Mesodermal cell (in vitro differentiated cells): ENCODE measurements around the gene SAC3D1.
A peak's percentile ranks its signal among the peaks of the same experiment; 100 is the strongest.
"Not testable (repeated sequence)": the region's sequence is repeated elsewhere in the genome, so short reads cannot be mapped to it uniquely, and the experiment has no call there.

ENCODE experiments used
- H3K27ac ChIP-seq: 2 replicates; pipeline ENCODE4 v1.7.0; 2013; ENCODE audit warnings: mild to moderate bottlenecking, low read depth, low read length, moderate library complexity; ENCODE audit not compliant: severe bottlenecking
- H3K36me3 ChIP-seq: 2 replicates; pipeline ENCODE4 v1.7.1; 2013; ENCODE audit warnings: mild to moderate bottlenecking, low read length, moderate library complexity; ENCODE audit not compliant: control insufficient read depth, insufficient read depth
- H3K4me1 ChIP-seq: one replicate; pipeline ENCODE4 v1.7.1; 2013; ENCODE audit warnings: mild to moderate bottlenecking, low read length; ENCODE audit not compliant: insufficient read depth, control insufficient read depth, poor library complexity, severe bottlenecking
- H3K4me3 ChIP-seq: 2 replicates; pipeline ENCODE4 v1.7.0; 2013; ENCODE audit warnings: low read length, control low read depth, mild to moderate bottlenecking; ENCODE audit not compliant: insufficient read depth, poor library complexity, severe bottlenecking; ENCODE audit errors: extremely low read depth
- H3K9me3 ChIP-seq: 2 replicates; pipeline ENCODE4 v1.7.1; 2013; ENCODE audit warnings: mild to moderate bottlenecking, low read length, moderate library complexity; ENCODE audit not compliant: control insufficient read depth
- WGBS, 2 experiments: methylation state at CpG; one replicate each; pipeline ENCODE4 v1.1.5; 2013; ENCODE audit warnings: missing lambda C conversion rate in 2 of 2; ENCODE audit not compliant: insufficient coverage in 2 of 2; 5-methylcytosine and 5-hydroxymethylcytosine counted together

The SAC3D1 gene

DNA sequence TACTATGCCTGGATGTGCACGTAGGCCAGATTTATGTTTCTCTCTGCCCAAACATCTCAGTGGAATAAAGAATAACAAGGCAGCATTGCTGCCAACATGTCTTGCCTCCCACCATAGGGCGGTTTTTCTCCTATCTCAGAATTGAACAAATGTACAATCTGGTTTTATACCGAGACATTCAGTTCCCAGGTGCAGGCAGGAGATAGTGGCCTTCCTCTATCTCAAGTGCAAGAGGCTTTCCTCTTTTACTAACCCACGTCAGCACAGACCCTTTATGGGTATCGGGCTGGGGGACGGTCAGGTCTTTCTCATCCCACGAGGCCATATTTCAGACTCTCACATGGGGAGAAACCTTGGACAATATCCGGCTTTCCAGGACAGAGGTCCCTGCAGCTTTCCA, 17.5 kb upstream of the SAC3D1 start:
- not testable (repeated sequence) for H3K4me1 ChIP-seq, H3K4me3 ChIP-seq, H3K27ac ChIP-seq, H3K9me3 ChIP-seq
- peaks cover 18% of the 10 kb centered on the region for H3K36me3 ChIP-seq
- 94 to 97% methylated on average over 5 to 8 of the region's 8 CpGs for WGBS, 2 experiments

DNA sequence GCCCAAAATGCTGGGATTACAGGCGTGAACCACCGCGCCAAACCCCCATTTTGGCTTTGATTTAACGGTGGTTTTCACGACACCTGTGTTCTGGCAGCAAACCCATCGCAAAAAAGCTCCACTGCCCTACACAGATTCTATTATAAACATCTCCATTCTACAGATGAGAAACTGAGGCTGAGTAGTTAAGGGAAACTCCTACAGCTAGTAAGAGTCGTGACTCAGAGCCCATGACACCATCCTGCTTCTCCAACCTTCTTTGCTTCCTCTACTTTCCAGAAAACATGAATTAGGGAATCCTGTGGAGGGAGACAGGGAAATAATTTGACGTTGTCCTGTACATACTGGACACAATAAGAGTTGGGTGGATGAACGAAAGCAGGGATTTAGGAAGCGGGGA, 14.2 kb upstream of the SAC3D1 start:
- peak overlapping the region; percentile 82 for H3K27ac ChIP-seq
- H3K4me3 ChIP-seq = peak overlapping the region; percentile 65
- 71 to 83% methylated on average over 5 to 9 of the region's 10 CpGs for WGBS, 2 experiments

DNA sequence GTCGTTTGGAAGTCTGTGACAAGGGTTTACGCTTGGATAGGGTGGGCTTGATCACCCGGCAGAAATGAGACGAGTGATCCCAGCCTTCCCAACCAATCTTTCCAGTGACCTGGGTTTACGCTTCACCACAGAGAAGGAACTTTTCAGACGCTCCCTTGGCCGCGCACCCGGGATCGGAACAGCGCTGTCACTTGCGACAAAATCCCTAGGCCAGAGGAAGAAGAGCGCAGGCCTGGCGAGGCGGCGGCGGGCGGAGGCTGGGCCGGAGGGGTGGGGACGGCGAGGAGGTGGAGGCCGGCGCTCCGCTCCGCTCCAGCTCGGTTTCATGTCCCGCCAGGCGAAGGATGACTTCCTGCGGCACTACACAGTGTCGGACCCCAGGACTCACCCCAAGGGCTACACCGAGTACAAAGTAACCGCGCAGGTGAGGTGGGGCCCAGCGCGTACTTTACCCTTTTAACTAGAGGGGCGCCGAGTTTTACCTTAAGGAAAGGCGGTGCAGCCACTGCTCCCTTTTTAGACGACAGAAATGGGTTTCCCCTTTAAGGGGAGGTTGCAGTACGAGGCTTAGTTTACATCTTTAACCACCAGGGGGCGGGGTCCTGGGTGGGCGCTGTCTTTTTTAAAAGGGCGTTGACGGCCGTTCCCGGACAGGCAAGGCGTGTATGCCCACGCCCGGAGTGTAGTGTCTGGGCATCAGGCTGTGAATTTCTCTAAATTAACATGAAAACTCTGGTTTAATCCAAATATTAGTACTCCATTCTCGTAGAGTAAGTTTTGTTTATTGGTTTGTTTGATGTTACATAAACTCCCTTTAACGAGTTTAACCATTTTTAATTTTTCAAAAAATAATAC, 13.6 kb upstream of the SAC3D1 start, which contains the start of gene SNX15:
Gene SNX15, plus strand, starts transcription at position 227 of the 855 bp plus-strand sequence. Its CDS starts 99 bp downstream, at position 326.
- peaks cover 7% of the 10 kb centered on the region for H3K36me3 ChIP-seq
- H3K27ac ChIP-seq = peak within 1 kb of the TSS; percentile 82
- peaks cover 4% of the 10 kb centered on the region for H3K4me1 ChIP-seq
- 0 to 1% methylated on average over 37 of the region's 51 CpGs for WGBS, 2 experiments
- H3K9me3 ChIP-seq = no peaks in the 10 kb centered on the region
- peak within 1 kb of the TSS; percentile 65 for H3K4me3 ChIP-seq

More for the DNA sequence above, 14.2 kb upstream of the SAC3D1 start:
- H3K36me3 ChIP-seq = peaks cover 5% of the 10 kb centered on the region
- no peaks in the 10 kb centered on the region for H3K9me3 ChIP-seq
- peaks cover 4% of the 10 kb centered on the region for H3K4me1 ChIP-seq

DNA sequence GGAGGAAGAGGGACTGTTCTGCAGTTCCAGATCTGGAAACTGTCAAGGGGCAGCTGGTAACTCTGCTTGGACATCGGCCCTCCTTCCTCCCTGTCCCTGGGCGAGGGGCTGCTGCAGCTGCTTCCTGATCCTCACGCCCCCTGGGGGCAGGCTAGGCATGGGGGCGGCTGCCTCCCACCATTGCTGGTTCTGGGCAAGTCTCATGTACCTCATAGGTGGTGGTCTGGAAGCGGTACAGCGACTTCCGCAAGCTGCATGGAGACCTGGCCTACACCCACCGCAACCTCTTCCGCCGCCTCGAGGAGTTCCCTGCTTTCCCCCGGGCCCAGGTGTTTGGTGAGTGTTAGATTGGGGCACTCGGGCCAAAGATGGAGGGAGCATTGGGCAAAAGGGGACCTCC, 8.8 kb upstream of the SAC3D1 start:
- H3K9me3 ChIP-seq = no peaks in the 10 kb centered on the region
- no peak overlapping the region for H3K27ac ChIP-seq
- 85% methylated on average over 12 to 13 of the region's 13 CpGs for WGBS, 2 experiments
- H3K4me1 ChIP-seq = no peaks in the 10 kb centered on the region
- no peak overlapping the region for H3K4me3 ChIP-seq
- peaks cover 33% of the 10 kb centered on the region for H3K36me3 ChIP-seq

DNA sequence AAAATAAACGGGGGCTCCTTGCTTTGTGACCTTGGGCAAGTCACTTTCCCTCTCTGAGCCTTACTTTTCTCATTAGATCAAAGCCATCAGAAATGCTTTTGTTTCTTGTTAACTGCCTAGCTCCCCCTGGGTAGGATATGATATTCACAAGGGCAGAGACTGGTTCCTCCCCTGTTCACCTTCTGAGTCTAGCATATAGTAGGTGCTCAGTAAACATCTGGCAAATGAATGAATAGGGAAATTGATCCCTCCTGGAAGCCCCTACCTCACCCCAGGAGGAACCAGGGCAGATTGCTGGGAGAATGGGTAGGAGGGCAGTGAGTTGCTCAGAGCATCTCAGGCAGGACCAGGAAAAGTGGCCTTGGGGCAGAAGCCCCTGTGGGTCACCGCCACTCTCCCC, 6.6 kb upstream of the SAC3D1 start:
- no peak overlapping the region for H3K4me3 ChIP-seq
- H3K27ac ChIP-seq = no peak overlapping the region
- H3K9me3 ChIP-seq = no peaks in the 10 kb centered on the region
- WGBS, 2 experiments = 100% methylated on average over 1 to 2 of the region's 2 CpGs
- H3K4me1 ChIP-seq = no peaks in the 10 kb centered on the region
- H3K36me3 ChIP-seq = peaks cover 43% of the 10 kb centered on the region

DNA sequence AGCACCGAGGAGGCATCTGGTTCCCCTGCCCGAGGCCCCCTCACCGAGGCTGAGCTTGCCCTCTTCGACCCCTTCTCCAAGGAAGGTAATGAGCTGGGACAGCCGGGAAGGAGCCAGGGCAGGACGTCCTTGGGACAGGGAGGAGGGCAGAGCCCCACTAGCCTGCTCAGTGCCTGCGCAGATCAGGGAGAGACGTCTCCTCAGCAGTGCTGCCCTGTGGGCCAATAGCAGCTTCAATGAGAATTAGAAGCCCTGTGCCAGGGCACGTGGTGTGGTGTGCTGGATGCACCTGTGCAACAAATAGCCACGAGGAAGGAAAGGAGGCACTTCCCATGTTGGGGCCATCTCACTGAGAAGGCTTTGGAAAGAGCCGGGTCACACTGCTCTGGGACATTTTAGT, 5.4 kb upstream of the SAC3D1 start:
- 85 to 91% methylated on average over 11 of the region's 11 CpGs for WGBS, 2 experiments
- no peaks in the 10 kb centered on the region for H3K9me3 ChIP-seq
- no peak overlapping the region for H3K27ac ChIP-seq
- H3K4me3 ChIP-seq = no peak overlapping the region
- peaks cover 45% of the 10 kb centered on the region for H3K36me3 ChIP-seq
- no peaks in the 10 kb centered on the region for H3K4me1 ChIP-seq

DNA sequence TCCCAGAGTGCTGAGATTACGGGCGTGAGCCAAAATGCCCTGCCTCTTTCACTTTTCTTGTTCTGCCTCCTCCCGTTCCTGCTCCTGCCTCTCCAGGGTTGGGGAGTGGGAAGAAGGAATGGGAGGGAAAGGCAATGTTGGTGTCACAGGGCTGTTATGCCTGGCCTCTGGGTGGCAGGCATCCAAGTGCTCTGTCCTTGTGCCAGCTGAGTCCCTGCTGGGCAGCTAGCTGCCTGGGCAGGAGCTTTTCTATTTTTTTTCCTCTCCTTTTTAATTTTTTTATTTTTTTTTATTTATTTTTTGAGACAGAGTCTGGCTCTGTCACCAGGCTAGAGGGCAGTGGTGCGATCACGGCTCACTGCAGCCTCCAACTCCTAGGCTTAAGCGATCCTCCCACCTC, 4.1 kb upstream of the SAC3D1 start:
- no peaks in the 10 kb centered on the region for H3K4me1 ChIP-seq
- no peak overlapping the region for H3K27ac ChIP-seq
- H3K9me3 ChIP-seq = no peaks in the 10 kb centered on the region
- H3K4me3 ChIP-seq = no peak overlapping the region
- WGBS, 2 experiments = 100% methylated on average over 3 of the region's 6 CpGs
- H3K36me3 ChIP-seq = peaks cover 43% of the 10 kb centered on the region

DNA sequence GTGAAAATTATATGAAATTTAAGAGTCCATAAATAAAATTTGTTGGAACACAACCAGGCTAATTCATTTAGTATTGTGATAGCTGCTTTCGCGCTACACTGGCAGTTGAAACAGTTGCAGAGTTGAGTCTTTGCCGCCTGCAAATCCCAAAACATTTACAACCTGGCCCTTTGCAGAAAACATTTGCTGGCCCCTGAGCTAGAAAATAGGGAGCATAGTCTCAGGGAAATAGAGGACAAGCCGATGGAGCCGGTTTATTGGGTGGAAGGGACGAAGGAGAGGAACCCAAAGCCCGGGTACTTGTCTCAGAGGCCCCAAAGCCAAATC, 527 bp upstream of the SAC3D1 start:
- Histone ChIP-seq H3K4me1 (peaks cover 11% of the 10 kb centered on the region), H3K9me3 (no peaks in the 10 kb centered on the region), H3K4me3 (peak overlapping the region; percentile 77), H3K27ac (peak overlapping the region; percentile 91), H3K36me3 (peaks cover 36% of the 10 kb centered on the region)
- WGBS, 2 experiments = 0 to 24% methylated on average over 4 to 7 of the region's 7 CpGs

DNA sequence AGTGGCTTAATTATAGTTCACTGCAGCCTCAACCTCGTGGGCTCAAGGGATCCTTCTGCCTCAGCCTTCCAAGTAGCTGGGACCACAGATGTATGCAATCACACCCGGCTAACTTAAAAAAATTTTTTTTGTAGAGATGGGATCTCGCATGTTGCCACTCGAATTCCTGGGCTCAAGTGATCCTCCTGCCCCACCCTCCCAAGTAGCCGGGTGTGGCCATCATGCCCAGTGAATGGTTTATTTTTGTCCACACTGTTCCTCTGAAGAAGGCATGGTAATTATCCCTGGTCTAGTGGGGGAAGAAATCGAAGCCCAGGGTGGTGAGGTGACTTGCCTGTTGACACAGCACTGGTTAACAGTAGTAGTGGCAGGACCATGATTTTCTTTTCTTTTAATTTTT, 1.9 kb downstream of the SAC3D1 start:
- Histone ChIP-seq H3K36me3 (peaks cover 37% of the 10 kb centered on the region), H3K27ac (no peak overlapping the region), H3K9me3 (no peaks in the 10 kb centered on the region), H3K4me3 (no peak overlapping the region), H3K4me1 (peaks cover 11% of the 10 kb centered on the region)
- WGBS, 2 experiments = 91 to 100% methylated on average over 5 to 6 of the region's 6 CpGs

DNA sequence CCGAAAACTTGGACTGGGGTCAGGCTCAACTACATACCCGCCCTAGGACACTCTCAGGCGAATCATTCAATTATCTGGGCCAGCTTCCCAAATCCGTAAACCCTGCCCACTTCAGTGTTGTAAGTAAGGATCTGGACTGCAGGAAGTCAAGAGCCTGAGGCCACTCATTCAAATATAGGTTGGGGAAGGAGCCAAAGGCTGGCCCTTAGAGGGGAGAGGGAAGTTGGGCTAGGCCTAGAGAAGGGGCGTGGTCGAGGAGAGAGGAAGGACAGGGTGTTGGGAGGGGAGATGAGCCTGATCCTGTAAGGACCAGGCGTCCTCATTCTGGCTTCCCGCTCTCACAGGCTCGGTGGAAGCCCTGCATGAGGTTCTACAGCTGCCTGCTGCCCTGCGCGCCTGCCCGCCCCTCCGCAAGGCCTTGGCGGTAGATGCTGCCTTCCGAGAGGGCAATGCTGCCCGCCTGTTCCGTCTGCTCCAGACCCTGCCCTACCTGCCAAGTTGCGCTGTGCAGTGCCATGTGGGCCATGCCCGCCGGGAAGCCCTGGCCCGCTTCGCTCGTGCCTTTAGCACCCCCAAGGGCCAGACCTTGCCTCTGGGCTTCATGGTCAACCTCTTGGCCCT, 3.0 kb downstream of the SAC3D1 start:
- H3K4me1 ChIP-seq = peaks cover 11% of the 10 kb centered on the region
- 96 to 97% methylated on average over 20 to 23 of the region's 23 CpGs for WGBS, 2 experiments
- no peaks in the 10 kb centered on the region for H3K9me3 ChIP-seq
- no peak overlapping the region for H3K4me3 ChIP-seq
- H3K36me3 ChIP-seq = peaks cover 29% of the 10 kb centered on the region
- no peak overlapping the region for H3K27ac ChIP-seq

DNA sequence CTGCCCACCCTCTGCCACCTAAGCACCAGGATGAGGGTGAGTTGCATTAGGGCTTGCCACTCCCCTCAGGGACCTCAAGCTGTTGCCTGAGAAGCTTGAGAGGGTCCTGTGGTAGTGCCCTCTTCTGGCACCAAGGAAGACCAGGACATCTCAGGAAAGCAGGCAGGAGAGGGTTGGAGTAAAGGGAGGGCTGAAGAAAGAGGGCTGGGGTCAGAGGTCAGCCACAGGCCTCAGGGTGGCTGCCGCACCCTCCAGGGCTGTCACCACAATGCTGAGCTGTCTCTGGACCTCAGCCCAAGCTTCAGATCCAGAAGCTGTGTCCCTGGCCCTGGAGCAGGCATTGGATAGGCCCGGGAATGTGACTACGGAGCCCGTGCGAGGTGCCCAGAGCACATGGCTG, 4.1 kb downstream of the SAC3D1 start:
- Histone ChIP-seq H3K4me1 (peaks cover 11% of the 10 kb centered on the region), H3K36me3 (peaks cover 24% of the 10 kb centered on the region), H3K27ac (no peak overlapping the region), H3K4me3 (no peak overlapping the region), H3K9me3 (no peaks in the 10 kb centered on the region)
- 94 to 96% methylated on average over 5 of the region's 5 CpGs for WGBS, 2 experiments
